Activated CD8-positive, alpha-beta memory T cell treated with anti-CD3 and anti-CD28 coated beads for 24 hours (primary cell): ENCODE results near the gene TRIM50.
"Not testable (repeated sequence)": the region's sequence is repeated elsewhere in the genome, so short reads cannot be mapped to it uniquely, and the experiment has no call there.

Experiments
- DNase-seq: peaks from one replicate; pipeline ENCODE4 v3.0.0-alpha.2; 2020

Gene TRIM50

GRCh38 chr7:73327922-73328321, at the start of gene TRIM50, which contains the start of gene FKBP6:
Gene TRIM50, minus strand, starts transcription at chr7:73328082. Its CDS starts 3,295 bp downstream, at chr7:73324787.
Gene FKBP6, plus strand, starts transcription at chr7:73328161. Its CDS starts 268 bp downstream, at chr7:73328429.
- DNase-seq, result not testable (repeated sequence)

GRCh38 chr7:73376671-73377412, 49.0 kb upstream of the TRIM50 start:
- DNase-seq, result no peak

GRCh38 chr7:73376262-73376661, 48.4 kb upstream of the TRIM50 start:
- DNase-seq, result not testable (repeated sequence)

- DNase-seq, result no peak
These were observed 45.9 kb upstream of the TRIM50 start for GRCh38 chr7:73373741-73374140.

- DNase-seq, result no peak
These were observed 41.7 kb upstream of the TRIM50 start for GRCh38 chr7:73369622-73370021.

- DNase-seq, result no peak
These were observed 41.1 kb upstream of the TRIM50 start for GRCh38 chr7:73369009-73369408.

GRCh38 chr7:73366990-73367389, 39.1 kb upstream of the TRIM50 start:
- DNase-seq, result no peak

- DNase-seq, result no peak
These were observed 38.2 kb upstream of the TRIM50 start for GRCh38 chr7:73366127-73366526.

GRCh38 chr7:73364006-73364728, 36.3 kb upstream of the TRIM50 start:
- DNase-seq, result no peak

GRCh38 chr7:73363225-73364005, 35.5 kb upstream of the TRIM50 start:
- DNase-seq, result no peak

- not testable (repeated sequence) for DNase-seq
These were observed 32.7 kb upstream of the TRIM50 start for GRCh38 chr7:73360590-73360989.

GRCh38 chr7:73359746-73360375, 32.0 kb upstream of the TRIM50 start:
- no peak for DNase-seq

- no peak for DNase-seq
These were observed 31.4 kb upstream of the TRIM50 start for GRCh38 chr7:73359306-73359705.

- no peak for DNase-seq
These were observed 30.9 kb upstream of the TRIM50 start for GRCh38 chr7:73358590-73359275.

GRCh38 chr7:73356159-73356558, 28.3 kb upstream of the TRIM50 start:
- DNase-seq, result no peak

- no peak for DNase-seq
These were observed 26.9 kb upstream of the TRIM50 start for GRCh38 chr7:73354821-73355220.

GRCh38 chr7:73354196-73354595, 26.3 kb upstream of the TRIM50 start:
- no peak for DNase-seq

- no peak for DNase-seq
These were observed 25.4 kb upstream of the TRIM50 start for GRCh38 chr7:73353243-73353642.

GRCh38 chr7:73352784-73353183, 24.9 kb upstream of the TRIM50 start:
- no peak for DNase-seq

- DNase-seq, result no peak
These were observed 23.7 kb upstream of the TRIM50 start for GRCh38 chr7:73351447-73352167.

GRCh38 chr7:73350306-73351068, 22.6 kb upstream of the TRIM50 start:
- DNase-seq, result no peak
